ENCODE measurements around the gene TMTC2. TPM values are rescaled to one million over a fixed set of nuclear protein-coding genes. Genes with fewer than 3 reads are reported as not detected.

The TMTC2 gene
- total and polyA plus RNA-seq, 10 of the 15 experiments (the other 5 are each of a cell fraction or from before 2014, with no cell fraction given) = 0.14 to 9.7 (median 1.2) TPM

DNA sequence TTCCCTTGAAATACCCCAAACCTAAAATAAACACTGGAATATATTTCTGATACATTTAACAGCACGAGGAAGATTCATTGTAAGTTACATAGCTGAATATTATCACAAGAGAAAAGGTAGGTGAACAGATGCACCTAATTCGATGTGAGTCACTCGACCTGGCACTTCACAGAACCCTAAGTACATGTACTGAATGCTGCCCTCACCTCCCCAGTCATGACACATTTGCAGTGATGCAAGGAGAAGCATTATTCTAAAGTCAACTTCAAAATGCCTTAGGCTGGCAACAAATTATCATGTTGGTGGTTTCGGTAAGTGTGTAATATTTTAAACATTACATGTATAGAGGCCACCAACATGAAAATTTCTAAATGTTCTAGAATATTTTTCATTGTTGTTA lies 35.2 kb upstream of the TMTC2 start:
- Histone ChIP-seq H2AFZ (ENCODE audit: control insufficient read depth, low read depth, low read length) (no peak overlapping the region), H3K79me2 (ENCODE audit: control insufficient read depth, insufficient read depth, low read length) (no peaks in the 10 kb centered on the region), H3K36me3 (ENCODE audit: control insufficient read depth in 2 of 2, insufficient read depth in 2 of 2, low read length in 1 of 2) (no peaks in the 10 kb centered on the region), H3K4me3 (no peak overlapping the region), H3K27ac (ENCODE audit: control insufficient read depth, insufficient read depth) (no peak overlapping the region), H4K20me1 (ENCODE audit: control insufficient read depth, insufficient read depth) (no peaks in the 10 kb centered on the region), H3K4me2 (ENCODE audit: control insufficient read depth, insufficient read depth) (no peak overlapping the region), H3K4me1 (ENCODE audit: control insufficient read depth, insufficient read depth, low read length) (no peaks in the 10 kb centered on the region), H3K9me3 (replicated peaks; ENCODE audit: control insufficient read depth, insufficient read depth, low read length) (no peaks in the 10 kb centered on the region), H3K27me3 (replicated peaks in 1 of 2; ENCODE audit: control insufficient read depth in 2 of 2, insufficient read depth in 2 of 2, low read length in 1 of 2) (no peaks in the 10 kb centered on the region), H3K9ac (ENCODE audit: control insufficient read depth, insufficient read depth, low read length) (no peak overlapping the region)
- 70% methylated on average over 4 of the region's 4 CpGs for WGBS (ENCODE audit: insufficient coverage, insufficient replicate concordance, low lambda C conversion rate, missing lambda C conversion rate)
- TF ChIP-seq ZBED1 (IDR thresholded peaks at IDR 0.05; ENCODE audit: borderline replicate concordance) = no peak
- no peak for TF ChIP-seq SP1 (IDR thresholded peaks at IDR 0.05; ENCODE audit: low read depth, low read length)
- TF ChIP-seq, protein P1, sequence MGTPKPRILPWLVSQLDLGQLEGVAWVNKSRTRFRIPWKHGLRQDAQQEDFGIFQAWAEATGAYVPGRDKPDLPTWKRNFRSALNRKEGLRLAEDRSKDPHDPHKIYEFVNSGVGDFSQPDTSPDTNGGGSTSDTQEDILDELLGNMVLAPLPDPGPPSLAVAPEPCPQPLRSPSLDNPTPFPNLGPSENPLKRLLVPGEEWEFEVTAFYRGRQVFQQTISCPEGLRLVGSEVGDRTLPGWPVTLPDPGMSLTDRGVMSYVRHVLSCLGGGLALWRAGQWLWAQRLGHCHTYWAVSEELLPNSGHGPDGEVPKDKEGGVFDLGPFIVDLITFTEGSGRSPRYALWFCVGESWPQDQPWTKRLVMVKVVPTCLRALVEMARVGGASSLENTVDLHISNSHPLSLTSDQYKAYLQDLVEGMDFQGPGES (IDR thresholded peaks at IDR 0.05) = no peak
- no peak for TF ChIP-seq CBX3 (IDR thresholded peaks at IDR 0.05; ENCODE audit: borderline replicate concordance, low read depth)
- no peak for TF ChIP-seq JUND (IDR thresholded peaks at IDR 0.05; ENCODE audit: low read depth, low read length)
- TF ChIP-seq, protein P2, sequence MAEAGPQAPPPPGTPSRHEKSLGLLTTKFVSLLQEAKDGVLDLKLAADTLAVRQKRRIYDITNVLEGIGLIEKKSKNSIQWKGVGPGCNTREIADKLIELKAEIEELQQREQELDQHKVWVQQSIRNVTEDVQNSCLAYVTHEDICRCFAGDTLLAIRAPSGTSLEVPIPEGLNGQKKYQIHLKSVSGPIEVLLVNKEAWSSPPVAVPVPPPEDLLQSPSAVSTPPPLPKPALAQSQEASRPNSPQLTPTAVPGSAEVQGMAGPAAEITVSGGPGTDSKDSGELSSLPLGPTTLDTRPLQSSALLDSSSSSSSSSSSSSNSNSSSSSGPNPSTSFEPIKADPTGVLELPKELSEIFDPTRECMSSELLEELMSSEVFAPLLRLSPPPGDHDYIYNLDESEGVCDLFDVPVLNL (IDR thresholded peaks at IDR 0.05; ENCODE audit: low read depth, low read length) = no peak
- TF ChIP-seq KAT2A (conservative IDR thresholded peaks at IDR 0.05; ENCODE audit: control insufficient read depth, low read depth, low read length) = no peak
- TF ChIP-seq POU2F2 (IDR thresholded peaks at IDR 0.05; ENCODE audit: borderline replicate concordance, low read depth, low read length) = no peak
- TF ChIP-seq IRF4 (IDR thresholded peaks at IDR 0.05; ENCODE audit: low read depth, low read length) = no peak
- no peak for TF ChIP-seq NFXL1 (IDR thresholded peaks at IDR 0.05; ENCODE audit: borderline replicate concordance)
- no peak for TF ChIP-seq HDAC2 (IDR thresholded peaks at IDR 0.05)
- TF ChIP-seq NR2C1 (IDR thresholded peaks at IDR 0.05) = no peak
- TF ChIP-seq RAD51 (IDR thresholded peaks at IDR 0.05) = no peak
- TF ChIP-seq, protein P3, sequence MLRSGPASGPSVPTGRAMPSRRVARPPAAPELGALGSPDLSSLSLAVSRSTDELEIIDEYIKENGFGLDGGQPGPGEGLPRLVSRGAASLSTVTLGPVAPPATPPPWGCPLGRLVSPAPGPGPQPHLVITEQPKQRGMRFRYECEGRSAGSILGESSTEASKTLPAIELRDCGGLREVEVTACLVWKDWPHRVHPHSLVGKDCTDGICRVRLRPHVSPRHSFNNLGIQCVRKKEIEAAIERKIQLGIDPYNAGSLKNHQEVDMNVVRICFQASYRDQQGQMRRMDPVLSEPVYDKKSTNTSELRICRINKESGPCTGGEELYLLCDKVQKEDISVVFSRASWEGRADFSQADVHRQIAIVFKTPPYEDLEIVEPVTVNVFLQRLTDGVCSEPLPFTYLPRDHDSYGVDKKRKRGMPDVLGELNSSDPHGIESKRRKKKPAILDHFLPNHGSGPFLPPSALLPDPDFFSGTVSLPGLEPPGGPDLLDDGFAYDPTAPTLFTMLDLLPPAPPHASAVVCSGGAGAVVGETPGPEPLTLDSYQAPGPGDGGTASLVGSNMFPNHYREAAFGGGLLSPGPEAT (IDR thresholded peaks at IDR 0.05; ENCODE audit: low read depth) = no peak
- no peak for TF ChIP-seq BMI1 (IDR thresholded peaks at IDR 0.05; ENCODE audit: borderline replicate concordance)
- TF ChIP-seq BCL11A (IDR thresholded peaks at IDR 0.05; ENCODE audit: low read depth, low read length) = no peak
- ChIA-PET CTCF (interaction anchor here (1.7 to 2.2 kb wide), 2 partner anchors 34 to 1172 kb away, joined by 6 to 15 read pairs; partner anchors contain the start of gene TMTC2), POLR2A (no interaction called here), RAD21 (ENCODE audit: unreplicated experiment) (no interaction called here), SMC1A (ENCODE audit: uncharacterized antibody, unreplicated experiment) (no interaction called here)
- in situ Hi-C loops (cut with MboI) (no loop called here), intact Hi-C loops (cut with micrococcal nuclease; ENCODE audit: unreplicated experiment) (no loop called here)
- BruUV-seq (replicated peaks) = no TSS peak
- ATAC-seq (no peak), DNase-seq (ENCODE audit: low read depth, low spot score) (no peak), FAIRE-seq (no peak)

Data from GM12878 (cell line).